HG03460 (cell line): ENCODE measurements around the gene SMYD3.
A peak's percentile ranks its signal among the peaks of the same experiment; 100 is the strongest.

ENCODE experiments used
- ATAC-seq: cut with Tn5 transposase; IDR thresholded peaks from one replicate; pipeline ENCODE4 v1.9.1; 2021; ENCODE audit not compliant: unreplicated experiment

SMYD3 gene

GRCh38 chr1:246417813-246418564 lies 89.1 kb downstream of the SMYD3 start:
- no peak for ATAC-seq

- no peak for ATAC-seq
These were observed 89.8 kb downstream of the SMYD3 start for GRCh38 chr1:246417152-246417812.

GRCh38 chr1:246416261-246416660 lies 90.8 kb downstream of the SMYD3 start:
- no peak for ATAC-seq

- ATAC-seq, result no peak
These were observed 92.1 kb downstream of the SMYD3 start for GRCh38 chr1:246415028-246415427.

GRCh38 chr1:246413430-246413829 lies 93.6 kb downstream of the SMYD3 start:
- ATAC-seq, result no peak

DNA sequence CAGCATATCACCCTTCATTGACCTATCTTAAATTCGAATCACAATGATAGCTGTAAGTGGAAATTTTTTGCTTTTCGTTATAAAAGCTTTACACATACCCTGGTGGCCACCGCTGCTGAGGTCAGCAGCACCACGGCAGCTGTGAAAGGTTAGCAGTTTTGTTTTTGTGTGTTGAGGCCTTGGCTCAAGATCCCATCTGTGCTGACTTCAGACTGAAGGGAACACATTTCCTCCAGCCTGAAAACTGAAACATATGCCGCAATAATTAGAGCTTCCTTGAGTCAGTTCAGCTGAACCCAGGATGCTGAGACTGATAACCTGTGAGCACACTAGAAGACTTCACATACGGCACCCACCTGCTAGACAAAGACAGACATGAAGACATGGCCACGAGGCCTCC lies 103.0 kb downstream of the SMYD3 start:
- no peak for ATAC-seq

DNA sequence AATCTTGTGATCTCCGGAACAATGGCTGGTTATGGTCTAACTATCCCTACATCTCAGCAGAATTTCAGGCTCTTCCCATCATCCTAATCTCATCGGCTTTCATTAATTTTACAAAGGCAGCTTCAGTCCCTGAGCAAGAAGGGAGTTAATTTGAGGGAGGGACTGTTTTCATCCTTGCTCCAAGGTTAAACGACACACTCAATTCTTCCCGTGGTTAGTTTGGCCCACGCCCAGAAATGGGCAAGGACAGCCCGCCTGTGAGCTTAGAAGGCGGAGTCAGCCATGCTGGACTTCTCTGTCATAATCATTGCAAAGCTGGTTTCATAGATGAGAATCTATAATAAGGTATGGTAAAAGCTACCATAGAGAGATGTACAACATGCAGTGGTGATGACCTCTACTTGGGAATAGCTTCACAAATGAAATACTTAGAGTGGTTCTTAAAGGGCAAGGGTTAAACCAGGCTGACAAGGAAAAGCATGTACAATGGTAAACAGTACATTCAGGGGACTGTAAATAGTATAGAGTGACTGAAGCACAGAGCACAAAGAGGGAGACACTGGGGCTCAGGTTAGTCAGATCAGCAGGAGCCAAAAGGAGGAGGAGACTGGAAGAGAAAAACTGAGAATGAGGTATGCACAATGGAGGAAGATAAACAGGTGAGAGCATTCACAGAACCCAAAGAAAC lies 108.8 kb downstream of the SMYD3 start:
- no peak for ATAC-seq

GRCh38 chr1:246397046-246397445 lies 110.0 kb downstream of the SMYD3 start:
- no peak for ATAC-seq

DNA sequence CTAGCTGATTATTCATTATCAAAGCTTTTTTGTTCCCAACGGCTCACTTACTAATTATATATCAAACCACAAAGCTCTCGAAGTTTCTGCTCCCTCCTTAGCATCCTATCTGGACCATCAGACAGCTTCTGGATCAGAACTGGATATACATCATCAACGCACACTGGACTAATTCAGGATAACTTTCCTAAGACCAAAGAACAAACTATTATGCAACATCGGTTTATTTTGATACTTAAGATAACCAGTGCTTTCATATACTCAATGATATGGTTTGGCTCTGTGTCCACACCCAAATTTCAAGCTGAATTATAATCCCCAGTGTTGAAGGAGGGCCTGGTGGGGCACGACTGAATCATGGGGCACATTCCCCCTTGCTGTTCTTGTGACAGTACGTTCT lies 110.8 kb downstream of the SMYD3 start:
- no peak for ATAC-seq

- ATAC-seq, result no peak
These were observed 113.0 kb downstream of the SMYD3 start for GRCh38 chr1:246394121-246394520.

DNA sequence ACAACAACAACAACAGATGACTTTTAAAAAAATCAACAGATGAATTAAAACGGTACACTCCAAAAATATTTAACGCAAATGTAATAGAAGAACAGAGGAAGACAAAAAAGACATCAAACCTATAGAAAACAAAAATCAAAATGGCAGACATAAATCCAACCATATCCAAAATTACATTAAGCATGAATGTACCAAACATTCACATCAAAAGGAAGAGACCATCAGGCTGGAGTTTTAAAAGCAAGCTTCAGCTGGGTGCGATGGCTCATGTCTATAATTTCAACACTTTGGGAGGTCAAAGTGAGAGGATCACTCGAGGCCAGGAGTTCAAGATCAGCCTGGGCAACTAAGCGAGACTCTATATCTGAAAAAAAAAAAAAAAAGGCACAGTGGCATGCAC lies 116.2 kb downstream of the SMYD3 start:
- no peak for ATAC-seq

GRCh38 chr1:246384616-246385015 lies 122.5 kb downstream of the SMYD3 start:
- ATAC-seq, result no peak

- no peak for ATAC-seq
These were observed 123.3 kb downstream of the SMYD3 start for GRCh38 chr1:246383791-246384190.

GRCh38 chr1:246383239-246383589 lies 123.9 kb downstream of the SMYD3 start:
- ATAC-seq, result no peak

DNA sequence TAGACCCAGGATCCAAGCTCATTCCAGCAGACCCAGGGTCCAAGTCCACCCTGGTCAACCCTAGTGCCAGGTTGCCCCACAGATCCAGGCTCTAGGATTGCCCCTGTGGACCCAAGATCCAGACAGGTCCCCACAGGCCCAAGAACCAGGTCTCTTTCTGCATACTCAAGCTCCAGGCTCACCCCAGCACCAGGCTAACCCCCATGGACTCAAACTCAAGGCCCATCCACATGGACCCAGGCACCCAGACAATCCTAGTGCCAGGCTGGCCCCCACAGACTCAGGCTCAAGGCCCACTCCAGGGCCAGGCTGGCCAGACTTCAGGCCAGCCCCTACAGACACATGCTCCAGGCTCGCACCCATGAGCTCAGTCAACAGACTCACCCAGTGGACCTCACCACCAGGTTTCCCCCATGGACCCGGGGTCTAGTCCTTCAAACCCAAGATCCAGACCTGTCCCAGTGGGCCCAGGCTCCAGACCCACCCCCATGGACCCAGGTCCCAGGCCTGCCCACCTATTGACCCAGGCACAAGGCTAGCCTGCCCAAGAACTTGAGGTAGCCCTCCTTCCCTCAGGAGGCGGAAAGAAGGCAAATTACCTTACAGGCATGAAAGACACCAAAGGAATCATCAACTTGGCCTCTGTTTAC lies 124.4 kb downstream of the SMYD3 start:
- no peak for ATAC-seq

DNA sequence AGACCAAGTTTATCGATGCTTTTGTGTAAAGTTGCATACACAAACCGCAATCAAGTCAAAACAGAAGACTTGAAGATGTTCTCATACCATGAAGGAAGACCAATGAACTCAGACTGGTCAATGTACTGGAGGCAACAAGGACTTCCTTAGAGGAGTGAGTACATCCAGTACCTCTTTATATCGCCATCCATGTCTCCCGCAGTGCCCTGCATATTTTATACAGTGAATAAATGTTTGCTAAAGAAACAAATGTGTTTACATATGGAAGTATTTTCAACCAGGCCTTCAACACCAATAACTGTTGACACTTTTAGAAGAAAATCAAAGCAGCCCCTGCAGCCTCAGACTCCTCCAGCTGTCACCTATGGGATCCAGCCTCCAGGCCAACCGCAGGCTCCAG lies 125.6 kb downstream of the SMYD3 start:
- ATAC-seq, result no peak

GRCh38 chr1:246377625-246378153 lies 129.4 kb downstream of the SMYD3 start:
- no peak for ATAC-seq

DNA sequence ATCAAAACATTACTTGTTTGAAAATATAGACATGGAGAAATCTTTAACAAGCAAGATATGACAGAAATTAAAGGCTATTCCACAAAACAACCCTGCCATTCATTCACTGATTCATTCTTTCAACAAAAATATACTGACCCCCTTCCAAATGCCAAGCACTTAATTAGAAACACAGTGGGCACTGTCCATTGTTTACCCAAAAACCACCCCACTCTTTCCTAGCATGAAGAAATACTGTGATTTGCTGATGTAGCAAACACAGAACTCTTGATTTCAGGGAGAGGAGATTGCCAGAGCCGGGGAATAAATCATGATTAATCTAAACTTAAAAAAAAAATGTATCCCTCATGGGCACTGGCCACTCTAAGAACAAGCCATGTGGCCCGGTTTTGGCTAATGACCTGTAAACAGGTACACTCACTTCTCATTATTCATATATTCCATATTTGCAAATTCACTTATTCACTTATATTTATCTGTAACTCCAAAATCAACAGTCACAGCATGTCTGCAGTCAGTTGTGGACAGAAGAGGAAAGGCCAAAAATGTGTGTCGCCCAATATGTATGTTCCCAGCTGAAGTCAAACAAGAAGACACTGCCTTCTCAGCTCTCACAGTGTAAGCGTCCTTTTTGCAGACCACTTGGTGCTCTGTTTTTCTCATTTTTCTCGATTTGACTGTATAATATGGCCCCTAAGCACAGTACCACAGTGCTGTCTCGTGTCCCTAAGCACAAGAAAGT lies 133.1 kb downstream of the SMYD3 start:
- no peak for ATAC-seq

GRCh38 chr1:246372559-246372958 lies 134.5 kb downstream of the SMYD3 start:
- no peak for ATAC-seq

GRCh38 chr1:246367041-246367440 lies 140.0 kb downstream of the SMYD3 start:
- ATAC-seq, result no peak

DNA sequence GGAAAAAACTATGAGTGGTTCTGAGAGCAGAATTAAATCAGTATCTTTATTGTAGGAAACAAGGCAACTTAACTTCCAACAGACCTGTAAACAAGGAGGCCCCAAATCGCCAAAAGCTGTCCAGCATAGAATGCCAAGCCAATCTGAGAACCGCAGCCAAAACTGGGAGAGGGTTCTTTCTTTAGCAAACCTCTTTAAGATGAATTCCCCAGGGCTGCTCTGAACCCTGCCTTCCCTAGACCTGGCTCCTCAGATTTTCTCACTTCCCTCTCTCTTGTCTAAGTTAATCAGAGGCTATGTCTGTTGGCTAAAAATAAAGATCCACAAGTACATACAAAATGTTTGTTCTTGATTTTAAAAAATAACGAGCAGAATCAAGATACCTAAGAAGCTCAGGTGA lies 141.4 kb downstream of the SMYD3 start:
- peak; percentile 55 for ATAC-seq
